HL-60 (cell line): Measurements from ENCODE around the gene ITFG1.

Experiments used
- DNase-seq, 2 experiments: peaks; one replicate each; pipeline ENCODE4 v3.0.0-alpha.2; 2010 to 2020; ENCODE audit warnings: low read depth in 1 of 2, low spot score in 1 of 2
- H3K27ac ChIP-seq: fragments of 250-450 bp; sonication (Bioruptor Pico); replicated peaks from 2 replicates; pipeline ENCODE4 v1.5.1; 2020; ENCODE audit warnings: mild to moderate bottlenecking, moderate library complexity
- H3K27me3 ChIP-seq: fragments of 250-450 bp; sonication (Bioruptor Pico); 2 replicates; pipeline ENCODE4 v1.5.1; 2021; ENCODE audit warnings: mild to moderate bottlenecking, moderate library complexity; ENCODE audit not compliant: insufficient read depth, poor library complexity, severe bottlenecking
- H3K4me3 ChIP-seq: replicated peaks from 2 replicates; pipeline ENCODE4 v1.5.1; 2011; ENCODE audit warnings: mild to moderate bottlenecking, control low read depth, low read length; ENCODE audit not compliant: insufficient read depth
- GABPA ChIP-seq: IDR thresholded peaks from 2 replicates; pipeline ENCODE4 v1.6.1; 2012; ENCODE audit warnings: low read depth
- POLR2AphosphoS5 ChIP-seq: IDR thresholded peaks from 2 replicates; pipeline ENCODE4 v1.6.1; 2012; ENCODE audit warnings: low read depth
- REST ChIP-seq: IDR thresholded peaks from 2 replicates; pipeline ENCODE4 v1.6.1; 2012; ENCODE audit warnings: low read depth; ENCODE audit not compliant: insufficient replicate concordance
- SPI1 ChIP-seq: IDR thresholded peaks from 2 replicates; pipeline ENCODE4 v1.6.1; 2012; ENCODE audit warnings: low read depth, mild to moderate bottlenecking, borderline replicate concordance
- TF ChIP-seq, protein P1 (sequence below): IDR thresholded peaks from one replicate; pipeline ENCODE4 v1.5.1; 2011; ENCODE audit warnings: low read length, control low read depth, inconsistent platforms; ENCODE audit not compliant: insufficient read depth

ITFG1 gene

GRCh38 chr16:47134550-47134949 is 326.3 kb downstream of the ITFG1 start:
- Histone ChIP-seq H3K27me3 (no peaks in the 10 kb centered on the region), H3K27ac (no peak overlapping the region), H3K4me3 (no peak overlapping the region)
- DNase-seq: no peak
- no peak for TF ChIP-seq POLR2AphosphoS5
- TF ChIP-seq REST: no peak
- TF ChIP-seq GABPA: no peak
- TF ChIP-seq SPI1: no peak
- TF ChIP-seq, protein P1, sequence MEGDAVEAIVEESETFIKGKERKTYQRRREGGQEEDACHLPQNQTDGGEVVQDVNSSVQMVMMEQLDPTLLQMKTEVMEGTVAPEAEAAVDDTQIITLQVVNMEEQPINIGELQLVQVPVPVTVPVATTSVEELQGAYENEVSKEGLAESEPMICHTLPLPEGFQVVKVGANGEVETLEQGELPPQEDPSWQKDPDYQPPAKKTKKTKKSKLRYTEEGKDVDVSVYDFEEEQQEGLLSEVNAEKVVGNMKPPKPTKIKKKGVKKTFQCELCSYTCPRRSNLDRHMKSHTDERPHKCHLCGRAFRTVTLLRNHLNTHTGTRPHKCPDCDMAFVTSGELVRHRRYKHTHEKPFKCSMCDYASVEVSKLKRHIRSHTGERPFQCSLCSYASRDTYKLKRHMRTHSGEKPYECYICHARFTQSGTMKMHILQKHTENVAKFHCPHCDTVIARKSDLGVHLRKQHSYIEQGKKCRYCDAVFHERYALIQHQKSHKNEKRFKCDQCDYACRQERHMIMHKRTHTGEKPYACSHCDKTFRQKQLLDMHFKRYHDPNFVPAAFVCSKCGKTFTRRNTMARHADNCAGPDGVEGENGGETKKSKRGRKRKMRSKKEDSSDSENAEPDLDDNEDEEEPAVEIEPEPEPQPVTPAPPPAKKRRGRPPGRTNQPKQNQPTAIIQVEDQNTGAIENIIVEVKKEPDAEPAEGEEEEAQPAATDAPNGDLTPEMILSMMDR: no peak

DNA sequence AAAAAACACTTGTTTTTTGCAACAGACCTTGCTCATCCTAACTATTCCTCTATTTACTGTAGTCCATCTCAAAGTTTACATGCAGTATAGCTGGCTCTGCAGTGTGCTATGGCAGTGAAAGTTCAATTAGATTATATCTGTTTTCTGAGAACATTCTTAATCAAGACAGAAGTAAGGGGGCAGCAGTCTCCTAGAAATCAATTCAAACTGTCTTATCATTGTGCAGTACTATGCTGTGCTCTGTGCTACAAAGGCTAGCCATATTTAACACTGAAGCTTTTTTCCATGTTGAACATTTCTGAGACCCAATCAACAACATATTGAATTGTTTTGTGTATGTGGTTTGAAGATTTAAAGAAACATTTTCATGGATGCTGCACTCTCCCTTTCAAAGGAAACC is 328.6 kb downstream of the ITFG1 start:
- no peak overlapping the region for H3K4me3 ChIP-seq
- no peak for TF ChIP-seq REST
- no peak overlapping the region for H3K27ac ChIP-seq
- DNase-seq: no peak
- H3K27me3 ChIP-seq: no peaks in the 10 kb centered on the region

- H3K27me3 ChIP-seq: no peaks in the 10 kb centered on the region
- TF ChIP-seq SPI1 (no peak), REST (no peak), POLR2AphosphoS5 (no peak), GABPA (no peak)
- TF ChIP-seq, protein P1: no peak
- DNase-seq: no peak
- H3K4me3 ChIP-seq: no peak overlapping the region
- H3K27ac ChIP-seq: no peak overlapping the region
Observed at GRCh38 chr16:47129755-47130435, 331.0 kb downstream of the ITFG1 start.
